Osteoblast (primary cell): ENCODE measurements around the gene BNIP5. TPM values are rescaled to one million over a fixed set of nuclear protein-coding genes. Genes with fewer than 3 reads are reported as not detected.

Source experiments
- DNase-seq: peaks from one replicate; pipeline ENCODE4 v3.0.0; 2011; ENCODE audit warnings: low spot score, mixed read lengths; ENCODE audit not compliant: insufficient read length; ENCODE audit errors: missing footprints
- H2AFZ ChIP-seq: 2 replicates; pipeline ENCODE4 v1.6.0; 2011; ENCODE audit warnings: mild to moderate bottlenecking, low read length
- H3K27ac ChIP-seq: 2 replicates; pipeline ENCODE4 v1.5.1; 2011; ENCODE audit warnings: mild to moderate bottlenecking, low read depth, low read length, moderate library complexity
- H3K27me3 ChIP-seq: 2 replicates; pipeline ENCODE4 v1.6.0; 2012; ENCODE audit warnings: mild to moderate bottlenecking, control low read depth, inconsistent platforms, low read length, moderate library complexity; ENCODE audit not compliant: insufficient read depth
- H3K36me3 ChIP-seq: 2 replicates; pipeline ENCODE4 v1.5.1; 2011; ENCODE audit warnings: mild to moderate bottlenecking, low read length, control low read depth, moderate library complexity; ENCODE audit not compliant: insufficient read depth
- H3K4me1 ChIP-seq: 2 replicates; pipeline ENCODE4 v1.5.1; 2011; ENCODE audit warnings: mild to moderate bottlenecking, low read length, control low read depth, moderate library complexity; ENCODE audit not compliant: insufficient read depth
- H3K4me2 ChIP-seq: 2 replicates; pipeline ENCODE4 v1.6.0; 2011; ENCODE audit warnings: mild to moderate bottlenecking, low read length; ENCODE audit not compliant: insufficient read depth
- H3K4me3 ChIP-seq: fragments of 200-600 bp; sonication (generic); 3 replicates; pipeline ENCODE4 v1.5.1; 2012; ENCODE audit warnings: mild to moderate bottlenecking, low read length, inconsistent platforms; ENCODE audit not compliant: insufficient read depth
- H3K79me2 ChIP-seq: 2 replicates; pipeline ENCODE4 v1.6.0; 2012; ENCODE audit warnings: mild to moderate bottlenecking, low read length, control low read depth, inconsistent platforms; ENCODE audit not compliant: insufficient read depth
- H3K9me3 ChIP-seq: 2 replicates; pipeline ENCODE4 v1.5.1; 2011; ENCODE audit warnings: low read depth, low read length, control low read depth
- H4K20me1 ChIP-seq: 2 replicates; pipeline ENCODE4 v1.6.0; 2012; ENCODE audit warnings: mild to moderate bottlenecking, low read length, control low read depth; ENCODE audit not compliant: insufficient read depth
- CTCF ChIP-seq: IDR thresholded peaks from 2 replicates; pipeline ENCODE4 v1.5.1; 2011; ENCODE audit warnings: mild to moderate bottlenecking, low read depth, low read length, moderate library complexity; ENCODE audit errors: extremely low read depth
- total RNA-seq: library from RNA; depleted of rRNA; stranded (reverse); fragments of >200 nt; gene quantifications from 2 replicates; pipeline ENCODE4 v1.2.3, GENCODE V29; 2012

BNIP5 gene
- total RNA-seq, 1 donor, result not detected

DNA sequence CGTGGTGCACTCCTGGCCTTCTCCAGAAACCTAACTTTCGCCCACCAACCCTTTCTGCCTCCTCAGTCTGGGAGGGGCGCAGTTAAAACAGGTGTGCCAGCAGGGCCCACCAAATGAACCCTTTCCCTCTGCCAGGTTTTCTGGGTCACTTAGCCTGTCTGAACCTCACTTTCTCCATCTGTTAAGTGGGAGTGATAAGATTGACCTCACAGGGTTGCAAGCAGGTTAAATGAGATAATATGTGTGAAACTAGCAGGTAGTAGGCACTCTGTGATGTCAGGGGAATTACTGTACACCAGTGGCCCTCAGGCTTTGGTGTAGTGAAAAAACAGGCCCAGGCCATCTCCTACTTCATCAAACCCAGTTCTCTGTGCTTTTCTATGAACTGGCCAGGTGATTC is 14.1 kb downstream of the BNIP5 start:
- DNase-seq, result no peak
- H3K36me3 ChIP-seq, result no peaks in the 10 kb centered on the region
- no peaks in the 10 kb centered on the region for H4K20me1 ChIP-seq
- H2AFZ ChIP-seq, result no peak overlapping the region
- no peaks in the 10 kb centered on the region for H3K4me1 ChIP-seq
- no peak overlapping the region for H3K27ac ChIP-seq
- peaks cover 33% of the 10 kb centered on the region for H3K27me3 ChIP-seq
- no peaks in the 10 kb centered on the region for H3K79me2 ChIP-seq
- H3K4me2 ChIP-seq, result no peak overlapping the region
- TF ChIP-seq CTCF, result no peak
- no peaks in the 10 kb centered on the region for H3K9me3 ChIP-seq
- no peak overlapping the region for H3K4me3 ChIP-seq

DNA sequence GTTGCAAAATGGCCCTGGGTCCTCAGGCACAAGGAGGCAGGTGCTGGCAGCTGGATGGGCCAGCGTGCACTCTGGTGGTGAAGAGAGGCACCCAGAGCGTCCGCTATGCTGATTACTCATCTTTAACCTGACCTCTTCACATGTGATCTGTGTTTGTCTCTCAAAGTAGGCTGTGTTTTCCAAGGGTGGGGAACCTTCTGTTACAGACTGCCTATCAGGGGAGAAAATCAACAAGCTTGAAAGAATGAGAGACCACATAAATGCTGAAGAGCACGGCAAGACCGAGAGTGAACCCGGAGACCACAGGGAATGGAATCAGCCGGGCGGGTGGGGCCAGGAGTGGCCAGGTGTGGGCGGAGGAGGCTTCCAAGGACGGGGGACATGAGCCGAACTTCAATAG is 16.2 kb downstream of the BNIP5 start:
- H3K4me2 ChIP-seq, result no peak overlapping the region
- H3K27ac ChIP-seq, result no peak overlapping the region
- TF ChIP-seq CTCF, result no peak
- H3K27me3 ChIP-seq, result peaks cover 33% of the 10 kb centered on the region
- DNase-seq, result no peak
- no peaks in the 10 kb centered on the region for H3K4me1 ChIP-seq
- H3K79me2 ChIP-seq, result no peaks in the 10 kb centered on the region
- no peaks in the 10 kb centered on the region for H3K9me3 ChIP-seq
- H3K4me3 ChIP-seq, result no peak overlapping the region
- no peaks in the 10 kb centered on the region for H4K20me1 ChIP-seq
- no peak overlapping the region for H2AFZ ChIP-seq
- no peaks in the 10 kb centered on the region for H3K36me3 ChIP-seq

GRCh38 chr6:36319821-36320220 is 16.9 kb downstream of the BNIP5 start:
- no peak overlapping the region for H3K27ac ChIP-seq
- no peaks in the 10 kb centered on the region for H4K20me1 ChIP-seq
- H3K79me2 ChIP-seq, result no peaks in the 10 kb centered on the region
- no peaks in the 10 kb centered on the region for H3K4me1 ChIP-seq
- no peak for DNase-seq
- H3K27me3 ChIP-seq, result peaks cover 37% of the 10 kb centered on the region
- no peak overlapping the region for H3K4me3 ChIP-seq
- TF ChIP-seq CTCF, result no peak
- no peak overlapping the region for H2AFZ ChIP-seq
- H3K9me3 ChIP-seq, result no peaks in the 10 kb centered on the region
- H3K36me3 ChIP-seq, result no peaks in the 10 kb centered on the region
- no peak overlapping the region for H3K4me2 ChIP-seq

GRCh38 chr6:36319436-36319762 is 17.3 kb downstream of the BNIP5 start:
- H3K27ac ChIP-seq, result no peak overlapping the region
- no peak for DNase-seq
- H4K20me1 ChIP-seq, result no peaks in the 10 kb centered on the region
- H3K4me2 ChIP-seq, result no peak overlapping the region
- H3K9me3 ChIP-seq, result no peaks in the 10 kb centered on the region
- no peak overlapping the region for H2AFZ ChIP-seq
- H3K27me3 ChIP-seq, result peaks cover 39% of the 10 kb centered on the region
- no peak for TF ChIP-seq CTCF
- no peaks in the 10 kb centered on the region for H3K79me2 ChIP-seq
- no peaks in the 10 kb centered on the region for H3K36me3 ChIP-seq
- no peak overlapping the region for H3K4me3 ChIP-seq
- no peaks in the 10 kb centered on the region for H3K4me1 ChIP-seq
